OCI-LY7 (cell line): Measurements from ENCODE around the gene KCNB1. TPM values are rescaled to one million over a fixed set of nuclear protein-coding genes. Genes with fewer than 3 reads are reported as not detected.
A peak's percentile ranks its signal among the peaks of the same experiment; 100 is the strongest.

Experiments used
- BruUV-seq: library from RNA; stranded (reverse); fragments of 400-500 nt; replicated peaks from 2 replicates; lab custom pipeline; 2021; lab: Mats Ljungman, UMichigan
- CTCF ChIA-PET: fragments of 300-600 bp; sonication (Branson Sonifier 250); formaldehyde crosslinking; loops from one replicate; lab custom pipeline; 2022; ENCODE audit warnings: antibody characterized with exemption; ENCODE audit not compliant: unreplicated experiment; lab: Charles Lee
- POLR2A ChIA-PET: fragments of 300-600 bp; sonication (Branson Sonifier 250); formaldehyde crosslinking; loops from one replicate; lab custom pipeline; 2022; ENCODE audit warnings: antibody characterized with exemption; lab: Charles Lee
- DNase-seq: peaks from one replicate; pipeline ENCODE4 v3.0.0-alpha.2; 2015; ENCODE audit warnings: low spot score
- H2AFZ ChIP-seq: fragments of 200-600 bp; sonication (generic), shearing (Covaris generic); 2 replicates; pipeline ENCODE4 v1.6.1; 2014; ENCODE audit warnings: mild to moderate bottlenecking, antibody characterized with exemption, low read length, moderate library complexity
- H3K27ac ChIP-seq: fragments of 200-600 bp; sonication (generic); 2 replicates; pipeline ENCODE4 v1.5.1; 2014; ENCODE audit warnings: mixed run types, low read depth, mild to moderate bottlenecking, moderate library complexity, low read length, inconsistent platforms; ENCODE audit not compliant: poor library complexity, severe bottlenecking
- H3K36me3 ChIP-seq: fragments of 200-600 bp; sonication (generic); 2 replicates; pipeline ENCODE4 v1.6.1; 2014; ENCODE audit warnings: mild to moderate bottlenecking, antibody characterized with exemption, low read length, moderate library complexity, mixed read lengths; ENCODE audit not compliant: insufficient read depth
- H3K4me1 ChIP-seq: fragments of 200-600 bp; sonication (generic); 2 replicates; pipeline ENCODE4 v1.5.1; 2014; ENCODE audit warnings: mild to moderate bottlenecking, low read length; ENCODE audit not compliant: insufficient read depth, poor library complexity, severe bottlenecking
- H3K4me2 ChIP-seq: fragments of 200-600 bp; sonication (generic); 2 replicates; pipeline ENCODE4 v1.6.1; 2014; ENCODE audit warnings: mild to moderate bottlenecking, low read length
- H3K4me3 ChIP-seq: fragments of 200-600 bp; sonication (generic); 2 replicates; pipeline ENCODE4 v1.5.1; 2014; ENCODE audit warnings: mild to moderate bottlenecking, low read depth, low read length; ENCODE audit not compliant: poor library complexity, severe bottlenecking
- H3K79me2 ChIP-seq: fragments of 200-600 bp; sonication (generic); 2 replicates; pipeline ENCODE4 v1.6.1; 2016; ENCODE audit warnings: low read depth, mild to moderate bottlenecking, low read length, moderate library complexity, mixed read lengths; ENCODE audit not compliant: insufficient read depth
- H3K9me2 ChIP-seq: fragments of 200-600 bp; sonication (generic); 2 replicates; pipeline ENCODE4 v1.6.1; 2016; ENCODE audit warnings: mild to moderate bottlenecking, low read length, mixed read lengths; ENCODE audit not compliant: insufficient read depth
- H3K9me3 ChIP-seq: fragments of 200-600 bp; sonication (generic); 2 replicates; pipeline ENCODE4 v1.6.1; 2014; ENCODE audit warnings: mild to moderate bottlenecking, mixed run types, low read length, mixed read lengths
- H4K20me1 ChIP-seq: fragments of 200-600 bp; sonication (generic); 2 replicates; pipeline ENCODE4 v1.6.1; 2014; ENCODE audit warnings: mild to moderate bottlenecking, antibody characterized with exemption, low read length, moderate library complexity, mixed read lengths; ENCODE audit not compliant: insufficient read depth
- CTCF ChIP-seq: fragments of 200-600 bp; sonication (generic); conservative IDR thresholded peaks from 2 replicates; pipeline ENCODE4 v1.5.1; 2014; ENCODE audit warnings: mild to moderate bottlenecking, antibody characterized with exemption, low read length, moderate library complexity, mixed read lengths
- EZH2phosphoT487 ChIP-seq: fragments of 200-600 bp; sonication (generic); IDR thresholded peaks from 2 replicates; pipeline ENCODE4 v1.6.1; 2018; ENCODE audit warnings: low read depth, borderline replicate concordance, mild to moderate bottlenecking, mixed run types, antibody characterized with exemption, low read length, moderate library complexity, mixed read lengths
- intact Hi-C: fragments of 100-400 bp; cut with micrococcal nuclease; formaldehyde crosslinking; loops from one replicate; pipeline ENCODE4 v1.10.0; 2022; ENCODE audit not compliant: unreplicated experiment
- total RNA-seq, 2 experiments: library from RNA; depleted of rRNA in 1 of 2; stranded (reverse); fragments of >200 nt in 1 of 2; shearing (Covaris generic) in 1 of 2; gene quantifications; 2 replicates each; pipeline ENCODE4 v1.2.3, GENCODE V29; 2014 to 2022

Gene KCNB1
- total RNA-seq, 2 experiments from 2014 or later, result not detected

GRCh38 chr20:49486064-49486463 is 3.6 kb upstream of the KCNB1 start:
- no peak for DNase-seq
- BruUV-seq, result no TSS peak
- Histone ChIP-seq H3K4me2 (no peak overlapping the region), H3K79me2 (no peaks in the 10 kb centered on the region), H3K9me3 (no peaks in the 10 kb centered on the region), H3K4me1 (no peaks in the 10 kb centered on the region), H4K20me1 (no peaks in the 10 kb centered on the region), H3K36me3 (no peaks in the 10 kb centered on the region), H3K4me3 (no peak overlapping the region), H3K9me2 (no peaks in the 10 kb centered on the region), H3K27ac (no peak overlapping the region), H2AFZ (no peak overlapping the region)
- ChIA-PET CTCF (no interaction called here), POLR2A (interaction anchor here (0.9 kb wide), 1 partner anchor 20 kb away, joined by 3 read pairs; no protein-coding TSS in a partner anchor)
- no peak for TF ChIP-seq CTCF
- no peak for TF ChIP-seq EZH2phosphoT487
- intact Hi-C loops, result no loop called here

- ChIA-PET CTCF (no interaction called here), POLR2A (interaction anchor here (0.9 kb wide), 1 partner anchor 20 kb away, joined by 3 read pairs; no protein-coding TSS in a partner anchor)
- H3K36me3 ChIP-seq, result no peaks in the 10 kb centered on the region
- H3K4me2 ChIP-seq, result no peak overlapping the region
- H3K9me2 ChIP-seq, result no peaks in the 10 kb centered on the region
- H3K4me3 ChIP-seq, result no peak overlapping the region
- no peaks in the 10 kb centered on the region for H3K79me2 ChIP-seq
- BruUV-seq, result no TSS peak
- no peaks in the 10 kb centered on the region for H3K4me1 ChIP-seq
- H3K27ac ChIP-seq, result no peak overlapping the region
- no peaks in the 10 kb centered on the region for H3K9me3 ChIP-seq
- no peaks in the 10 kb centered on the region for H4K20me1 ChIP-seq
- no peak overlapping the region for H2AFZ ChIP-seq
- DNase-seq, result no peak
- TF ChIP-seq EZH2phosphoT487, result no peak
- TF ChIP-seq CTCF, result no peak
- intact Hi-C loops, result no loop called here
Measured at GRCh38 chr20:49485563-49485962, 3.1 kb upstream of the KCNB1 start.

- CTCF ChIA-PET, result no interaction called here
- BruUV-seq, result no TSS peak
- DNase-seq, result no peak
- no peaks in the 10 kb centered on the region for H3K9me2 ChIP-seq
- intact Hi-C loops, result no loop called here
- no peaks in the 10 kb centered on the region for H4K20me1 ChIP-seq
- H3K4me2 ChIP-seq, result peak overlapping the region; percentile 20; the same call in 1 of the 2 replicates
- no peaks in the 10 kb centered on the region for H3K79me2 ChIP-seq
- H3K36me3 ChIP-seq, result no peaks in the 10 kb centered on the region
- H3K9me3 ChIP-seq, result no peaks in the 10 kb centered on the region
- POLR2A ChIA-PET, result interaction anchor here (0.6 to 0.7 kb wide), 2 partner anchors 500 to 1159 kb away, joined by 3 to 4 read pairs; no protein-coding TSS in a partner anchor
- H3K4me1 ChIP-seq, result no peaks in the 10 kb centered on the region
- H3K4me3 ChIP-seq, result no peak overlapping the region
- no peak overlapping the region for H2AFZ ChIP-seq
- H3K27ac ChIP-seq, result no peak overlapping the region
- peak; percentile 50; the same call in 1 of the 2 replicates for TF ChIP-seq CTCF
- no peak for TF ChIP-seq EZH2phosphoT487
Measured at GRCh38 chr20:49484180-49485140, 2.0 kb upstream of the KCNB1 start.
